ENCODE measurements around the gene ROBO2.

Gene ROBO2

DNA sequence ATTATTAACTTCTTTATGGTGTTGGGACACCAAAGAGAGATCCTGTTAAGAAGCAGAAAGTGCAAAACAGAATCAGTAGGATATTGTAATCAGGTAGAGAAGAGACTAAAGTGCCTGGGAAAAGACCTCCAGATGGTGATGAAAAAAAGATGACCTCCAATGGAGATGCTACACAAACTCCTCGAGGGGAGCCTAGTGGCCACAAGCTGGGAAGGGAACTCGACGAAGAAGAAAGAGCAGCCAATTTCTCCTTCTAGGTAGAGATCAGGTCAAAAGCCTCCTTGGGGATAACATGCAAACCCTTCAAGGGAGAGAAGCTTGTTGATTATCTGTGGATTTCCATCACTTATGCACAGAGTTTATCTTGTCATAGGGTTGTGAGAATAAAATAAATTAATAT, 647.6 kb downstream of the ROBO2 start:
- no peak for DNase-seq (ENCODE audit: low read depth)

DNA sequence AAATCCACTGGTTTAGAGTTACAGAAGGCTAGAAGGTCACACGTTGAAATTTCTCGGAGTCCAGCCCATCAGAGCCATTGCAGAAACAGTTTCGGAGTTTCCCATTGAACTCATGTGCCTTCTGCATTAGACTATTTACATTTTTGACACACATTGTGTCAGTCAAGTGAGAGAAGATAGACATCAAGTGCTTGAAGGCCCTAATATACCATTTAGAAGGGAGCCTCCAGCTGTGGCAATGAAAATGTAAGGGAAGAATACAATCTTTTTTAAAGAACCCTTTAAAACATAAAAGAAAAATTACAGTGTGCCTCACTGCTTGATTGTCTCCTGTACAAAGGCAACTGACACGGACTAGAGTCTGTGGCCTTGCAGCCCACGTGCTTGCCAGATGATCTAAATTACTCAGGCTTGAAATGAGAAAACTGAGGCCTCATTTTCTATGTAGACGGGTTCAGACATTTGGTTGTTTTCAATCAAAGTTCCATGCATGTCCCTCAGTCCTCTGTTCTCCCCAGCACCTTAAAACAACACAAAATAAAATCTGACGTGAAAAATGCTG, 650.5 kb downstream of the ROBO2 start:
- DNase-seq (ENCODE audit: low read depth), result no peak

DNA sequence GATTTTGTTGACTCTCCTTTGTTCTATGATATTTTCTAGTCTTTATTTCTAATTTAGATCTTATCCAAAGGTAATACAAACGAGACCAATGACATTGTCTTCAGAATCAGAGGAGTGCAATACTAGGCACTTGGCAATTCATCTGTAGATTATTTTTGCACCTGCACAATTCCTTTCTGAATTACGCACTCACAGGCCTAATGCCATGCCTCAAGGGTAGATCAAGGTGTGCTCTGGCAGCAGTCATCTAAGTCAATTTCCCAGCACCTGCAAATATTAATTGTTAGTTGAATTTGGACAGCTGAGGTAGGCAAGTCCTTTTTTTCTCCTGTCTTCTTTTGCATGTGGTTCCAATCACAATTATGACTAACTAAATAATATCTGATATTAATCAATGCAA, 653.2 kb downstream of the ROBO2 start:
- no peak for DNase-seq (ENCODE audit: low read depth)

DNA sequence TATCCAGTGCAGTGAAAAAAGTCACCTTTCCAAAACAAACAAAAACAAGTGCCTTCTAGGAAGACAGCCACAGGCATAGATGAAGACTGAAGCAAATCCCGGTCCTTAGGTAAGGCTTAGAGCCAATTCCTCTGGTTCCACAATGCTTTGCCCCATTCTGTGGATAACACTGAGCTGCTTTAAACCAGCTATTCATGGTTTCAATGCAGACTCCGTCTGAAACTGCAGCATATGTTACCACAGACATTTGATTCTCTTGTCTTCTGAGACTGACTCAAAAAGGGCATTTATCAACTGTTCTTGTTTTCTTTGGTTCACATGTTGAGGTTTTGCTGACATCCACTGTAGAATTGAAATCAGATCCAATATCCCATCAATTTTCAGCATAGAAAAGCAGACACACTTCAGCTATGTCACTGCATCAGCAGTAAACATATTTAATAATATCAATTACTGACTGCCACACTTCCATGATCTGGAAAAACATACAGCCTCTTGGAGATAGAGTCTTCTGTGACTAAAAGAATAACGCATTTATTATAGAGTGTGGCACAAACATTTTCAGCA, 659.3 kb downstream of the ROBO2 start:
- no peak for DNase-seq (ENCODE audit: low read depth)

Measured in activated T-helper 9 cell treated with anti-CD3 and anti-CD28 coated beads, Interleukin-2, amount 50 U/mL, for 16 hours (primary cell).